ENCODE data around the gene FDXR.

- TF ChIP-seq CTCF (IDR thresholded peaks at IDR 0.05), result no peak
- no peak for TF ChIP-seq EZH2 (IDR thresholded peaks at IDR 0.05; ENCODE audit: borderline replicate concordance, insufficient read depth, low read depth, low read length, poor library complexity, severe bottlenecking)
Observed at GRCh38 chr17:74921026-74921681, 48.4 kb upstream of the FDXR start.
